ENCODE data around the gene INAVA.
"Not testable (repeated sequence)": the region's sequence is repeated elsewhere in the genome, so short reads cannot be mapped to it uniquely, and the experiment has no call there.

Gene INAVA

GRCh38 chr1:200923601-200924000 is 28.9 kb downstream of the INAVA start:
- DNase-seq = no peak

GRCh38 chr1:200925831-200926230 is 31.1 kb downstream of the INAVA start:
- no peak for DNase-seq

GRCh38 chr1:200929530-200930278 is 35.0 kb downstream of the INAVA start:
- DNase-seq = no peak

- DNase-seq = not testable (repeated sequence)
Observed at GRCh38 chr1:200930285-200930684, 35.6 kb downstream of the INAVA start.

GRCh38 chr1:200931776-200932175 is 37.1 kb downstream of the INAVA start:
- no peak for DNase-seq

- no peak for DNase-seq
Observed at GRCh38 chr1:200934676-200935245, 40.1 kb downstream of the INAVA start.

- not testable (repeated sequence) for DNase-seq
Observed at GRCh38 chr1:200935286-200935962, 40.7 kb downstream of the INAVA start.

- DNase-seq = no peak
Observed at GRCh38 chr1:200938955-200939354, 44.3 kb downstream of the INAVA start.

GRCh38 chr1:200945111-200945510 is 50.4 kb downstream of the INAVA start:
- no peak for DNase-seq

GRCh38 chr1:200947059-200947566 is 52.4 kb downstream of the INAVA start:
- no peak for DNase-seq

GRCh38 chr1:200949626-200950025 is 54.9 kb downstream of the INAVA start:
- DNase-seq = no peak

GRCh38 chr1:200951016-200951415 is 56.3 kb downstream of the INAVA start:
- DNase-seq = no peak

GRCh38 chr1:200954434-200954833 is 59.7 kb downstream of the INAVA start:
- DNase-seq = no peak

- DNase-seq = no peak
Observed at GRCh38 chr1:200958597-200958996, 63.9 kb downstream of the INAVA start.

GRCh38 chr1:200959411-200959921 is 64.8 kb downstream of the INAVA start:
- DNase-seq = no peak

- no peak for DNase-seq
Observed at GRCh38 chr1:200960236-200960947, 65.7 kb downstream of the INAVA start.

GRCh38 chr1:200960948-200961340 is 66.2 kb downstream of the INAVA start:
- DNase-seq = no peak

GRCh38 chr1:200962151-200962550 is 67.5 kb downstream of the INAVA start:
- DNase-seq = not testable (repeated sequence)

GRCh38 chr1:200962631-200963030 is 67.9 kb downstream of the INAVA start:
- DNase-seq = no peak

- no peak for DNase-seq
Observed at GRCh38 chr1:200963076-200963475, 68.4 kb downstream of the INAVA start.

- not testable (repeated sequence) for DNase-seq
Observed at GRCh38 chr1:200963888-200964287, 69.2 kb downstream of the INAVA start.
